Activated naive CD4-positive, alpha-beta T cell treated with anti-CD3 and anti-CD28 coated beads for 36 hours (primary cell): ENCODE data around the gene SIGLEC12. TPM values are rescaled to one million over a fixed set of nuclear protein-coding genes. Genes with fewer than 3 reads are reported as not detected.
"Not testable (repeated sequence)": the region's sequence is repeated elsewhere in the genome, so short reads cannot be mapped to it uniquely, and the experiment has no call there.

Experiments used
- CTCF ChIA-PET: fragments of 350-600 bp; sonication (Branson Sonifier 250); formaldehyde crosslinking; loops from one replicate; lab custom pipeline; 2021; ENCODE audit warnings: antibody characterized with exemption; lab: Charles Lee
- DNase-seq: peaks from one replicate; pipeline ENCODE4 v3.0.0-alpha.2; 2020
- H3K27ac Mint-ChIP-seq: one replicate; pipeline ENCODE4 v1.8.0; 2021; ENCODE audit warnings: mild to moderate bottlenecking, mixed read lengths
- H3K27me3 Mint-ChIP-seq: one replicate; pipeline ENCODE4 v1.8.0; 2021; ENCODE audit warnings: low read depth, mixed read lengths
- H3K36me3 Mint-ChIP-seq: one replicate; pipeline ENCODE4 v1.8.0; 2021; ENCODE audit warnings: low read depth, mixed read lengths
- H3K4me1 Mint-ChIP-seq: one replicate; pipeline ENCODE4 v1.8.0; 2021; ENCODE audit warnings: low read depth, mixed read lengths
- H3K4me3 Mint-ChIP-seq: one replicate; pipeline ENCODE4 v1.8.0; 2021; ENCODE audit warnings: mild to moderate bottlenecking, moderate library complexity, mixed read lengths
- H3K9me3 Mint-ChIP-seq: one replicate; pipeline ENCODE4 v1.8.0; 2021; ENCODE audit warnings: mixed read lengths
- intact Hi-C: fragments of 100-400 bp; cut with micrococcal nuclease; formaldehyde crosslinking; loops from one replicate; pipeline ENCODE4 v1.15.1; 2023
- total RNA-seq, 2 experiments: library from RNA; stranded (reverse); gene quantifications; one replicate each; pipeline ENCODE4 v1.2.3, GENCODE V29; 2021

Gene SIGLEC12
- total RNA-seq, 2 experiments from 2014 or later = not detected

DNA sequence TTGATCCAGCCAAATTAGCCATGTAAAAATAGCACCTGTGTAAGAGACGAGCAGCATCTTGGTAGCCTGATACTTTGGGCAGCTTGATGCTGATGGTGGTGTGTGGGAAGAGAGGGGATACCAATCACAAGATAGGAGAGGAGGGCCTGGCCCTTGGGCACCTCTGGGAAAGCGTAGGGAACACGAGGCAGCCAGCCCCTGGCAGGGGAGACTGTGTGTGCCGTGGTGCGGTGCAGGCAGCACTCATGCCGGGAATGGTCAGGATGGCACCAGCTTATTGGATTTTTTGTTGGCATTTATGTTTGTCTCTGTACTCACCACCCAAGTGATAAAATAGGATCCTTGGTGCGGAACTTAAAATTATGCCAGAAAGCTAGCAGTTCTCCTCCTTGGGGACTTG is 53.6 kb downstream of the SIGLEC12 start:
- Mint-ChIP-seq H3K4me3 (no peak overlapping the region), H3K36me3 (no peaks in the 10 kb centered on the region), H3K27me3 (peaks cover 4% of the 10 kb centered on the region), H3K27ac (no peak overlapping the region), H3K4me1 (peaks cover 30% of the 10 kb centered on the region), H3K9me3 (peaks cover 18% of the 10 kb centered on the region)
- CTCF ChIA-PET = interaction anchor here (0.7 to 1.6 kb wide), 2 partner anchors 25 to 26 kb away, joined by 3 read pairs; no protein-coding TSS in a partner anchor
- intact Hi-C loops = loop anchor here (10.0 kb wide), 1 partner anchor 293 kb away; no protein-coding TSS in a partner anchor
- DNase-seq = no peak

DNA sequence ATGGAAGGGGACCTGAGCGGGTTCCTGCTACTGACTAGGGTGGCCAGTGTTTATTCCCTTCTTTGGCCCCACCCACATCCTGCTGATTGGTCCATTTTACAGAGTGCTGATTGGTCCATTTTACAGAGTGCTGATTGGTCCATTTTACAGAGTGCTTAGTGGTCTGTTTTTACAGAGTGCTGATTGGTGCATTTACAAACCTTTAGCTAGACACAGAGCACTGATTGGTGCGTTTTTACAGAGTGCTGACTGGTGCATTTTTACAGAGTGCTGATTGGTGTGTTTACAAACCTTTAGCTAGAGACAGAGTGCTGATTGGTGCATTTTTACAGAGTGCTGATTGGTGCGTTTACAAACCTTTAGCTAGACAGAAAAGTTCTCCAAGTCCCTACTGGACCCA is 54.1 kb downstream of the SIGLEC12 start:
- H3K9me3 Mint-ChIP-seq = peaks cover 18% of the 10 kb centered on the region
- H3K27me3 Mint-ChIP-seq, H3K27ac Mint-ChIP-seq, H3K4me3 Mint-ChIP-seq, DNase-seq, H3K36me3 Mint-ChIP-seq: not testable (repeated sequence)
- CTCF ChIA-PET = interaction anchor here (0.7 to 1.6 kb wide), 2 partner anchors 25 to 26 kb away, joined by 3 read pairs; no protein-coding TSS in a partner anchor
- peaks cover 35% of the 10 kb centered on the region for H3K4me1 Mint-ChIP-seq
- intact Hi-C loops = loop anchor here (10.0 kb wide), 1 partner anchor 293 kb away; no protein-coding TSS in a partner anchor

DNA sequence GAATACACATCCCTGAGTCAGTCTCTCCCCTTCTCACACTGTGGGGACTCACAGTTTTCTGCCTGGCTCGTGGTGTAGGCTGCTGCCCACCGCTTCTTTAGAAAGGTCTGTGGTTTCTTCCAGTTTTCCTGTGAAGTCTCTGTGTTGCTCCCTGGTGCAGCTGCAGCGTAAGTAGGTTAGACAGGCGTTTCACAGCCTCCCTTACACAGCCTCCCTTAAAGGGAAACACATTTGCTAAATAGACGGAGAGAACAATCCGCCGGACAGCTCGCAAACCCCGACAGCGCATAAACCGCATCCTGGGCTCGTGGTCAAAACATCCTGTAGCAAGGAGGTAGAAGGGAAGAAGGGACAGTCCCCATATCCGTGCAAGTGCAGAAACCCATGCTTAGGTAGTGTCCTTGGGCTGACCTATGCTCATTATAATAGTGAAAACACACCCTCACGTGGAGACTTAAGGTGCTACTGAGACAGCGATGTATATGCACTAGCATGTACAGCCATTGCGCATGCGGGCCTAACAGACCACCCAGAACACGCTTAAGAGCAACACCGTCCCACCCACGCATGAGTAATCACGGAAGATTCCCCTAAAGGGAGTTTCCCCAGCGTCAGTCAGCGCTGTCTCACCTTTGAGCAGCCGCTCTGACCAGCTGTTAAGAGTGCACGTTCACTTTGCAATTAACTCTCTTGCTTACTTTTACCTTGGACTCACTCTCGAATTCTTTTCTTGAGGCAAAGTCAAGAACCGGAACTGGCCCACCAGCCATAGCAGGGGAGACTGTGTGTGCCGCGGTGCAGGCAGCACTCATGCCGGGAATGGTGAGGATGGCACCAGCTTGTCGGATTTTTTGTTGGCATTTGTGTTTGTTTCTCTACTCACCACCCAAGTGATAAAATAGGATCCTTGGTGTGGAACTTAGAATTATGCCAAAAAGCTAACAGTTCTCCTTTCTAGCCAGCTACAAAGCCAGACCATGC is 59.9 kb downstream of the SIGLEC12 start:
- H3K9me3 Mint-ChIP-seq = no peaks in the 10 kb centered on the region
- H3K27ac Mint-ChIP-seq = peak overlapping the region; percentile 87
- peaks cover 43% of the 10 kb centered on the region for H3K4me1 Mint-ChIP-seq
- H3K4me3 Mint-ChIP-seq = peak overlapping the region; percentile 62
- CTCF ChIA-PET = interaction anchor here (0.7 to 2.0 kb wide), 7 partner anchors 20 to 1431 kb away, joined by 3 to 7 read pairs (median 3); no protein-coding TSS in a partner anchor
- DNase-seq = peak; percentile 95
- no peaks in the 10 kb centered on the region for H3K36me3 Mint-ChIP-seq
- intact Hi-C loops = loop anchor here (1.0 to 10.0 kb wide), 5 partner anchors 19 to 329 kb away; no protein-coding TSS in a partner anchor
- peaks cover 4% of the 10 kb centered on the region for H3K27me3 Mint-ChIP-seq

Other genes starting within 250 kb of the SIGLEC12 start
- gene IGLON5, start 190.2 kb downstream of the SIGLEC12 start, total RNA-seq = not detected
- 1 to 10 TPM; 1.4 to 1.5 TPM for gene VSIG10L, start 159.7 kb downstream of the SIGLEC12 start, total RNA-seq
- gene ETFB, start 135.4 kb downstream of the SIGLEC12 start, total RNA-seq = 100 to 1,000 TPM; 118 to 128 TPM
- under 1 TPM; 0.72 TPM for gene CLDND2, start 132.8 kb downstream of the SIGLEC12 start, total RNA-seq
- gene NKG7, start 129.1 kb downstream of the SIGLEC12 start, total RNA-seq = 10 to 100 TPM; 16.3 to 17.5 TPM
- not detected for gene LIM2, start 113.8 kb downstream of the SIGLEC12 start, total RNA-seq
- gene C19orf84, start 111.2 kb downstream of the SIGLEC12 start, total RNA-seq = not detected
- not detected for gene SIGLEC10, start 84.2 kb downstream of the SIGLEC12 start, total RNA-seq
- not detected for gene SIGLEC8, start 43.3 kb downstream of the SIGLEC12 start, total RNA-seq
- not detected for gene CEACAM18, start 23.3 kb downstream of the SIGLEC12 start, total RNA-seq
- gene SIGLEC6, start 29.9 kb upstream of the SIGLEC12 start, total RNA-seq = not detected
- 1 to 10 TPM; 6.5 to 7.9 TPM for gene ZNF175, start 69.5 kb upstream of the SIGLEC12 start, total RNA-seq
- gene SIGLEC5, start 128.6 kb upstream of the SIGLEC12 start, total RNA-seq = under 1 TPM in 1 of 2 experiments, not detected in 1; 0.12 TPM
- not detected for gene SIGLEC14, start 145.0 kb upstream of the SIGLEC12 start, total RNA-seq
- 1 to 10 TPM; 5.8 to 6.6 TPM for gene SPACA6, start 191.5 kb upstream of the SIGLEC12 start, total RNA-seq
- not detected for gene HAS1, start 222.2 kb upstream of the SIGLEC12 start, total RNA-seq